ENCODE results near the gene ATP1B1.

ATP1B1 gene

DNA sequence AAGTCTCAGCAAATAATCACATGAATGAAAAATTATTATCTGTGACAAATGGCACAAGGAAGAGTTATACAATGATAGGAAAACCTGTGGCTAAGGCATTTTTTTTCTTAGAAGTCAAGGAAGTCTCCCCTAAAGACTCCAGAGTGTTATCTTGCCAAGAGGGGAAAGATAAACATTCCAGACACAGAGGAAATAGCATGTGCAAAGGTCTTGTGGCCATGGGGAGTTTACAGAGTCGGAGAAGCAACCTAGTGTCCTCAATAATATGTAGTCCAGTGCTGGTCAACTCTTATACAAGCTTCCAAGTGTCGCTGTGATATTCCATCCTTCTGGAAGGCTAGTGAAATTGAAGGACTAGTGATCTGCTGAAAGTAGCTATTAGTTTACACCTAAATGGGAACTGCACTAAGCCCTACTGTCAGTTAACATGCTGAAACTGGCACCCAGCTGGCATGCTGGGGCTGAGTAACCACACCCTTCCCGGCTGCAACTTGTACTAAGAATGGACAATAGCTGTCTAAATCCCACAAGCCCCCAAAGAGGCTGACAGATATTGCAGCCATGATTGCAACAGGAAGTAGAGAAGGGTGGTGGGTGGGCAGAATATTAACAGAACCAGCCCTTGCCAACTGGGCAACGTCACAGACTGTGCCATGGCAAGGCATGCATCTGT, 11.5 kb upstream of the ATP1B1 start:
- no peak for DNase-seq (ENCODE audit: low read depth)

DNA sequence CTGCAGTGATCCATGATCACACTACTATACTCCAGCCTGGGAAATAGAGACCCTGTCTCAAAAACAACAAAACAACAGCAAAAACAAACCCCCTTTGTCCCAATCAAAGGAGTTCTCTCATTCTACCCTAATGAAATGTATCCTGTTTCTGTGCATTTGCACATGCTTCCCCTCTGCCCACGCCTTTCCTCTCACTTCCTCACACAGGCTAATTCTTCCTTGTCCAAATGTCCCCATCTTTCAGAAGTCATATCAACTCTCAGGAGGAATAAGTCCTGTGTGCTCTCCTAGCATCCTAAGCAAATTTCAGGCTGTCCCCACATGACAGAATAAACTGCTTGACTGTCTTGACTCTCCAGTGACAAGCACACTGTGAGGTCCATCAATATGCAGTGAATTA, 8.1 kb upstream of the ATP1B1 start:
- no peak for DNase-seq (ENCODE audit: low read depth)

DNA sequence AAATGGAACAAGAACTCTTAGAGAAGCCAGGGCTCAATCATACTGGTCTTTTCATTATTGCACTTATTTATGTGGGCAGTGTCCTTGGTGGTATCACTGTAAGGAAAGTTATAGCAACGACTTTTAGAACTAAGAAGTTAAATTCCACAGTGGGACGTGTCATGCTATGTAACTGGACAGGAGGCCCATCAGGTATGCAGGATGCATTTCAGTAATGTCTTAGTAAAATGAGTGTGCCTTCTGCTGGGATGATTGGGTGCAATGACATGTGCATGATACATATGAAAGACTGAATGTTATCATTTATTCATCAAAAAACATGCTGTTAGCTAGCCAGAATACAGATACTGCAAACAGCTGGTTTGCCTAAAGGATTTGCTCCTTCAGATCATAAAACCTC, 6.9 kb upstream of the ATP1B1 start:
- DNase-seq (ENCODE audit: low read depth), result no peak

DNA sequence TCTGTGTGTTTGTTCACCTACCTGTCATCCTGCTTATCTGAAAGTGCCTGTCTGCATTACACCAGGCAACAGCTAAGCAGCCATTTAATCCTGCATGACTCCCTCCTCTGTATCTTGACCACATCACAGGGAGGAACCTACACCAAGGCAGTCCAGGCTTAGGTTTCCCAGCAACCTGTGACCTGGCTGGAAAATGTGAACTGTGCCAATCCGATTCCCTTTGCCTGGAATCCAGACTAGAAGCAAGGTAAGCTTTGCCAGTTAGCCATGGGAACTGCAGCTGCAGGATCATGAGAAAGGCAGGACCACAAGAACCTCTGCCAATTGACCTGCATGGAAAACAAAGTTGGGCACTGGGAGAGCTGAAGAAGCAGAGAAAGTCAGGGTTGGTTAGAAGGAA, 6.3 kb upstream of the ATP1B1 start:
- DNase-seq (ENCODE audit: low read depth), result no peak

DNA sequence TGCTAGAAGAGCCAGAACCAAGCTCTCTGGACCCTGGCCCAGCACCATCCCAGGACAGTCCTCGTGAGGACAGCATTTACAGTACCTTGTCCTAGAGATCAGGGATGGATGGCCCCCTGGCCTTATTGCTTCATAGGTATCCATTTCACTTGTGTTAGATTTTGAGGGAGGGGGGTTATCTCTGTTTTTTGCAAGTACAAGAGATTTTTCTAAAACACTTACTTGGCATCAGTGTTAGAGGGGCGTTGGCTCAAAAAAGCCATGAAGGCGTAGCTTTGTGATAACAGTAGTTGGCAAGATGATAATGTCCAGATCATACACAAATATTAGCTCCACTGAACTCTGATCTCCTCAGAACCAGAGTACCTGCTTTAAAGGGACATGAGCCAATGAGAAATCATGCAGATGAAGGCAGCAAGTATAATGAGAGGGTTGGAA, 5.8 kb upstream of the ATP1B1 start:
- DNase-seq (ENCODE audit: low read depth), result no peak

DNA sequence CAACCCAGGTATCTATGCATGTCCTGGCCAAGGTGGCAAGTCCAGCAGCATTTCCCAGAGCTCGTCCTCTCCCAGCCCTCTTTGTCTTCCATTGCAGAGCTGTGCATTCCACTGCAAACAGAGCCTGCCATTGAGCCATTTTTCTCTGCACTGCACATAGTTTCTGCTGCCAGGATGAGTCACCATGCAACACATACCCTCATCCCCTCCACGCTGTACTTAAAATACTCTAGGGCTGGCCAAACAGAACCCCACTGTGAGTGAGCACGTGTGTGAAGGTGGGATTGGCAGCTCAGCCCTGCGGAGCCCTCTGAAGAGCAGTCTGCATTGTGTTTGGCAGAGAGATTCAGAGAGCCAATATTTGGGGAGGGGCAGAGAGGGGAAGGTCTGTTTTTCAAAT, 3.9 kb upstream of the ATP1B1 start:
- no peak for DNase-seq (ENCODE audit: low read depth)

DNA sequence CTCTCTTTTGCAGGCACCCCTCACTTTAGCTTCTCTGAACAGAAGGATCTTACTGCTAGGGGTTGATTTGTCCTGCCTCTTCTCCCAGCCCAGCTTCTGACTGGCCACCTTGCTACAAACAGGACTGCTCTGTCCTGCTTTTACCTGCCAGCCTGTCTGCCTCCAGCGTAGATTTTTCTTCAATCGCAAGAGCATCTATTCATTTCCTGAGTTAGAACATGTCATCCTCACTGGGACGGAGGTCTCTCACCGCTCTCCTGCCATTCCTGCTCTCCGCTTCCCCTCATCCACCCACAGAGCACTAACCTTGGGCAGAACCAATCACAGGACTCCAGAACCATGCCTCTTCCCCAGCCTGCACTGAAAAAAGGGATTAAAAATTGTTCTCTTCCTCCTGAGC, 3.5 kb upstream of the ATP1B1 start:
- DNase-seq (ENCODE audit: low read depth), result no peak

DNA sequence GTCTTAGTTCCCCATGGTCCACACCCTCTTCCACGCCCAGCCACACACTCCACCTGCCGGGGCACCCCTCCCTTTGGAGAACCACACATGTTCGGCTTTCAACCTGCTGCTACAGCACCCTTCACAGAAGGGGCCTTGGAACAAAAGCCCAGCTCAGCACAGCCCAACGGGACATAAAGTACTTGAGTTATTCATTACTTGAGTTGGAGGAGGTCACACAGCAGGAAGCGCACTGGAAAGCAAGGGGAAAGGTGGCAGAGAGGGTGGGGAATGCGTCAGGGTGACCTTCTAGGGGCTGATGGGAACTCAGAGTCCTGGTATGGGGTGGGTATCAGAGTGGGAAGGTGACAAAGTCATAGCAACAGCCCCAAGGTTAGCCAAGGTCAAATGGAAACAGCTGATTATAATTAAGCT, 3.0 kb upstream of the ATP1B1 start:
- no peak for DNase-seq (ENCODE audit: low read depth)

DNA sequence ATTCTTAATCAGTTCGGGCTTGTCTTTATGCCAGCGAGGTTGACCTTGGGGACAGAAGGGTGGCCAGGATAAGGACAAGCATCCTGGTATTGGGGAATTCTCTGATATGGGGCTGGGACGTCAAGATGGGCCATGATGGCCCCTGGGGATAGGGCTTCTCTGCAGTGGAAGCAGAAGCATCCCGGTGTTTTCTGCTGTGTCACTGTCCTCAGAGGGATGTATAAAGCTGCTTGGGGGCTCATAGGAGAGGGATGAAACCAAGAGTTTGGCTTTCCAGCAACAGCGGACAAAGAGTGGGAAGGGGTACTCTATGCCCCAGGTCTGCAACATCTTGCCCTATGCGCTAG, 1.4 kb upstream of the ATP1B1 start:
- DNase-seq (ENCODE audit: low read depth), result no peak

DNA sequence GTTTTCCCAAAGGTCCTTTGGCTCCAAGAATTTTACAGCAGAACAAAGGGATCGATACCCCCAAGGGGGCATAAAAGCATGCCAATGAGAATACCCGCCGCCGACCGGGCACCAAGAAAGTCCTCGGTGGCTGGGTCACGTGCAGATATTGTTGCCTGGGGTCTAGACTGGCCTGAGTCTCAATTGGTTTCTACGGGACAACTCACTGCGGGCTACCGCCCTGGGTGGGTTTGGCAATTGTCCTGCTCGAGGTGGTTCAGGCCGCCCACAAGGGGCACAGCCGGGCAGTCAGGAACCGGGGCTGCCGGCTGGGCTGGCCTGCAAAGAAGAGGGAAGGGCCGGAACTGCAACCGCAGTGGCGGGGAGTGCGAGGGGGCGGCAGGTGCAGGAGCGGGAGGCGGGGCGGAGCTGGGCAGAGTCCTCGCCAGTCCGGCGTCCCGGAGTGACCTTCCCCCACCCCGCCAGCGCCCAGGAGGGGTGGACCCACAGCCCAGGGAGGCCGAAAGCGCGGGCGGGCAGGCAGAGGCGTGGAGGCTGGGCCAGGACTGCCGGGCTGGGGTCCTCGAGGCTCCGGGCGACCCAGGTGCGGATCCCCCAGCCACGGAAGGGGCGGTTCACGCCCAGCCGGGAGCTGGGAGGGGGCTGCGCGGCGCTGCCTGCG, 926 bp upstream of the ATP1B1 start:
- DNase-seq (ENCODE audit: low read depth), result peak; percentile 25

DNA sequence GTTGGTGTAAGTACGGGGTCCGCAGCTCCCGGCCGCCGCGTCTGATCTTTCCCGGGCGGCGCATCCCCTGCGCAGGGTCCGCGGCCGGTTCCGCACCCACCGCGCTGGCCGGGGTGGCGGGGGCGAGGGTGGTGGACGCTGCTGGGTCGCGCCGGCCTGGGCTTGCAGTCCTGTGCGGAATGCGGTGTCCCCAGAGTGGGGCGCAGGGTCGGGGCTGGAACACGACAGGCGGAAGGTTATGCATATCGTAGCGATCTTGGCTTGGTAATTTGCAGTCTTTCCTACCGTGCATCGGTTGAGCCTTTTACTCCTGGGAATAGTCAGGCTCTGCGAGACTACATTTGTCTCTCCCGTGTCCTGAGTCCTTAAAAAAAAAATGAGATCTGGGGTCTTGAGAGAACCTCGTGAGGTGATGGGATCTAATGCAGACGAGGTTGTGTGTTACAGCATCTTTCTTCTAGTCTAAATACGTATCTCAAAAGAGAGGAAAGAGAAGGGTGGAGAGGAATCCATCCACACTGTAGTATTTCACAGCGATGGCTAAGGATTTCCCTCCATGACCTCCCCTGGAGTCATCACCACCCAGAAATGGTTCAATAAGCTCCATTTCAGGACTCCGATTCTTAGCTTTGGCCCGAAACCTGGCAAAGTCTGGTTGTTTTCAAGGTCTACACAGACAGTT, 572 bp downstream of the ATP1B1 start:
- no peak for DNase-seq (ENCODE audit: low read depth)

DNA sequence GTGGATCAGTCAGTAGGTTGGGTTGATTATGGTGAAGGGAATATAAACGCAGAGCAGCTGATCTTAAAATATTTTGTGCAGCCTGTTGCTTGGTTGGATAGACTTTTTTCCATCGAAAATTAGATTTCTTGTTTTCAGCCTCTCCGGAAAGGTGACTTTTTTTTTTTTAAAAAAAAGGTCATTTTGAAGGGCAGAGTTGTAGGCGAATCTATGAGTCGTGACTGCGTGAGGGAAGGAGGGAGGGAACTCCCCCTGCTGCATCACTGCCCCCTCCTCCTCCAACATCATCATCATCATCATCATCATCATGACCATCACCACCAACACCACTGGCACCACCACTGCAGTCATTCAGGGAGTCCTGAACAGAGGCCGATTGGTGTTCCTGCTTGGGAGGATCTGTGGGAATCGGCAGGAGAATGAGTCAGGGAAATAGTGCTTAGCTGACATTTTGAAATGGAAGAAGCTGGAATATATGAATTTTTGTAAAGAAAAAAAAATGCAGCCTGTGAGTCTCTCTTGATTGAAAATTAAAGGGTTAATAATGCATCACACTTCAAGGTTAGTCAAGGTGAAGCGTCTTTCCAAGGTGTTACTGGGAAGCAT, 1.2 kb downstream of the ATP1B1 start:
- no peak for DNase-seq (ENCODE audit: low read depth)

DNA sequence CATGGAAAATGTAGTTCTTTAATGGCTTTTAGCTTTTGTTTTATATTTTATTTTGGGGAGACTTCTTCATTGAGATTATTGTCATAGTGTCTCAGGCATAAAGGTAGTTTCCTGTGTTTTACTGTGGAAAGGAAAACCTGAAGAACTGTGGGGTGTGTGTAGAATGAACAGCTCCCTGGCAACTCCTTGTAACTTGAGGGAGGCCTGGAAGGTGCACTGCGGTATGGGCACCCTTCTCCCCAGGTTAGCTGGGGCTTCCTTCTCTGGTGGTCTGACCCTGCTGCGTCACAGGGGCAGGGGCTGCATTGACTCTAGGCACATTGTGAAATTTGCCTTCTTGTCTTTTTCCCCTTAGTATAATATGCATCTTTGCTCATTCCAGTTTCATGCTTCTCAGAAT, 1.7 kb downstream of the ATP1B1 start:
- no peak for DNase-seq (ENCODE audit: low read depth)

DNA sequence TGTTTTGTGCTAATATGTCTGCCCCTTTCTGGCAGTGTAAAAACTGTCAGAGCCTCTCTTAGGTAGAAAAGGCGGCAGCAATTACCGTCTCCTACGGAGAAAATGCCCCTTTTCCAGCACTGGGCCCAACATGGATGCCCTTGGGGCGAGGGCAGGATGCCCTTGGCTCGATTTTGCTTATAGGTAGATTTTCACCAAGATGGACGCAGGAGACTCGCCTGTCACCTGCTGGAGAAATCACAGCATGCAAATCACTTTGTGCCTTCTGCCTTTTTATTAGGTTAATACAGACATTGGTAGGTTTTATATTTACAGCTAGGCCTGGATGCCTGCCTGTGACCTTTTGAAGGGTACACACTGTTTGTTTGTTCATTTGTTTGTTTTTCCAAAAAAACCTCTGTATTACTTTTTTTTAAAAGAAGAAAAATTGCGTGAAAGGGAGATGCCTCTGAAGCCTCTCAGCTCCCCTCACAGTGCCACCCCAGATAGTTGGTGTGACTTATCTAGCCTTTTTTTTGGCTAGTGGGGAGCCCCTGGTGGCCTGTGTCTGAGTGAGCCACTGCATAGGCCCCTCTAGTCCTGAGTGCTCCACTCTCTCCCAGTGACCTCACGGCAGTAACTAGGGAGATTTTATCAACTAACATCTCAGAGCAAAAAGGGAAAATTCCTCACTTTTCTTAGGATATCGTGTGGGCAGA, 2.5 kb downstream of the ATP1B1 start:
- no peak for DNase-seq (ENCODE audit: low read depth)

DNA sequence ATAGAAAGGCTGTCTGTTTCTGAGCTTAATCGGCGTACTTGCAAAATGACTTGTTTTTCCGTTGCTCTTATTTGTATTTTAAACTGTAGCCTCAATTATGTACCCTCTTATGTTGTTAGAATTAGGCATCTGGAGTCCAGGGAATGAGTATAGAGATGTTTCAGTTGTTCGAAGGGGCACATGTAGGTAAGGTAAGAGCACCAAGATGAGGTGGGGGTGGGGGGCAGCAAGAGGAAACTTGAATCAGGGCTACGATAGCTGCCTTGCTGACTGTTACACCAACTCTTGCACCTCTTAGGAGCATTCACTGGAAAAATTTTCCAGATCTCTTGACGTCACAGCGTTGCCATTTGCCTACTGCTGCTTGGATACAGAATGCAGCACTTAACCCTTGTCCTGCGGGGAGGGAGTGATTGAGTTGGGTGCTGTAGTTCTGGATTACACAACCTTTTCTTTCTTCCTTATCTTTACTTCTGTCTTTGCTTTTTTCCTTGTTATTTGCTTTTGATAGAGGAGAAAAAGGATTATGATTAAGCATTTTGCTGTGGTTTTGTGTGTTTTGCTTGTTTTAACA, 3.2 kb downstream of the ATP1B1 start:
- no peak for DNase-seq (ENCODE audit: low read depth)

DNA sequence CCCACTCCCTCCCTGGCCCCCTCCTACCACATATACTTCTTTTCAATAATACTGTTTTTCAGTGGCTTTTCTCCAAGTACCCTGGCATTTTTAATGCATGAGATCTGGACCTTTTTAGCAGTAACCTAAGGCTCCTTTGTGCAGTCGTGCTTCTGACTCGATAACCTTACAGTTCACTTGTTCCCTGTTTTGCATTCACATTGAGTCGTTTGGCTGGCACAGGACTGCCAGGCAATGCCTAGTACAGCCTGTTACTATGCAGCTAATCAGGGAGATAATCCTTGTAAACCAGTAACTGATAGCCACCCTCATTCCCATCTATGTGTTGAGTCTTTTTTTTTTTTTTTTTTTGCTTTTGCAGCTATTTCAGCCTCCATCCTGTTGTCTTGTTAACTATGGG, 3.7 kb downstream of the ATP1B1 start:
- DNase-seq (ENCODE audit: low read depth), result no peak

DNA sequence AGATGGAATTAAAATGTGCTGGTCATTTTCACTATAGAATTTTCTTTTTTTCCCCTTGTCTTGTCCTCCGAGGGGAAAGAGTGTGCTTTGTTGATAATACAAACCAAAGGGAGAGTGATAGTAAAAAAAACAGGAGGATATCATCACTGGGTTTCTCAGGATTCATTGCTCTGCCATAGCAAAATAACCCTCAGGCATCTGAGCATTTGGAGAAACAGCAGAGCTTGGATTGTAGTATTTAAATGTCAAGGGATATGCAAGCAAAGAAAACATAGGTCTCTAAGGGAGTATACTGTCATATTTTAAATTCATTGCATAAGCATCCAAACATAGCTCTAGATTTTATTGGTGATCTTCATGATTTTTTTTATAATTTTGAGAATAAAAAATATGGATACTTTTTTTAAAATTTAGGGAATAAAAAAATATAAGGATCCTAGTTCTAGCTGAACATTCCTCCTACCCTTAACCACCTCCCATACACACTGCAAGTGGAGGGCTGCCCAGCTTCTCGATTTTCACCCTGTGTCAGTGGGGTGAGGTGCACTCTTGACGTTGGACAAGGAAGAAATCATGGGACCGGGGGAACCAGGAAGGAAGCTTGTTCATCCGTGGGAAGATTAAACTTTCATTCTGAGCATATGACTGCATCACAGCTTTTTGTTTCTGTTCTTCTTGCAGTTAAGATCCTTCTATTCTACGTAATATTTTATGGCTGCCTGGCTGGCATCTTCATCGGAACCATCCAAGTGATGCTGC, 4.4 kb downstream of the ATP1B1 start:
- no peak for DNase-seq (ENCODE audit: low read depth)

DNA sequence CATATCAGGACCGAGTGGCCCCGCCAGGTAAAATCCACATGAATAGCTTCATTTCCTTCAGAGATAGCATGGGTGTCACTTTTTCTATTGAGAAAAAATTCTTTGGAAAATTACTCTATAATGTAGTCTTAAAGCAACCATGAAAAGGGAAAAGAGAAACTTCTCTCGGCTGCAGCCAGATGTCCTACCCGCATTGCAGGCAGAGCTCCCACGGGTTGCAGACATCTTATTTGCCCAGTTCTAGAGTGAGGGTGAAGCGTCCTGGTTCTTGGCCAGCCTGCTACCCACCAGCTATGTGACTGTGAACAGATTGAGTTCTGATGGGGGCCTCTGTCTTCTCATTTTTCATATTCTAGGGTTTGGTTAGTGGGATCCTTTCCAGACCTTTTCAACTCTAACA, 5.0 kb downstream of the ATP1B1 start:
- DNase-seq (ENCODE audit: low read depth), result no peak

DNA sequence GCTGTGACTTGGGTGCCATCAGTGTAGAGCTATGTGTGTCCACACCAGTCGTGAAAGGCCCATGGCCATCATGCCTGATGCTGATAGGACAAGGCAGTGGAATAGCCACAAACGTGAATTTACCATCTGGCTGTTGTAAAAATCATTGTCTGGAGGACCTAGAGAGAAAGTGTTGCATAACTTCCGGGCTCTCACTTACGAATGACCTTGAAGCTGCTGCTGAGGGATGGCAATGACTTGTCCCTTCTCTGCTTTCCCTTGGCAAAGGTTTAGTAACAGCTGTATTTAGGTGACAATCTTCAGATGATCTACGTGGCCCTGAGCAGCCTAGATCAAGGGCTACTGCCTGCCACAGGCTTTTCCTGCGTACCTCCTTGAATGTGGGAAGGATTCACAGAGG, 5.8 kb downstream of the ATP1B1 start:
- DNase-seq (ENCODE audit: low read depth), result no peak

DNA sequence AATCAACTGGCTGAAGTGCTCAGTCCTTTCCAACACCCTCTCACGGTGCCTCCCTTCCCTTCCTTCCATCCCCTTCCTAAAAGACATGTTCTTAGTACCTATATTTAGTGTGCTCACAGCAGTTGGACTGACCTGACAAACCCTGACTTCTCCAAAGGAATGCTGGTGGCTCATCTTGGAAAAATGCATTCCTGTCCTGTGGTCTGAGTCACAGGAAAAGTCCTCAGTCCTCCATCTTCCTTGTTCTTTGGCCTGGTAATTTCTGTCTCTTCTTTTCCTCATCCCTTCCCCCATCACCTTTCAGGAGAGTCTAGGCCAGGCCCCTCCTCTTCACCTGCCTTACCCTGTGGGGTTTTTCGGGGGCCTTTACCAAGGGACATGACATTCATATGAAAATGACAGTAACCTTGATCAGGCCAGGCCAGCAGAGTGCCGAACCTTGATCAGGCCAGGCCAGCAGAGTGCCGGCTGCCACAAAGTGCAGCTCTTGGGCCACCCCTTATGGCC, 7.2 kb downstream of the ATP1B1 start:
- no peak for DNase-seq (ENCODE audit: low read depth)

DNA sequence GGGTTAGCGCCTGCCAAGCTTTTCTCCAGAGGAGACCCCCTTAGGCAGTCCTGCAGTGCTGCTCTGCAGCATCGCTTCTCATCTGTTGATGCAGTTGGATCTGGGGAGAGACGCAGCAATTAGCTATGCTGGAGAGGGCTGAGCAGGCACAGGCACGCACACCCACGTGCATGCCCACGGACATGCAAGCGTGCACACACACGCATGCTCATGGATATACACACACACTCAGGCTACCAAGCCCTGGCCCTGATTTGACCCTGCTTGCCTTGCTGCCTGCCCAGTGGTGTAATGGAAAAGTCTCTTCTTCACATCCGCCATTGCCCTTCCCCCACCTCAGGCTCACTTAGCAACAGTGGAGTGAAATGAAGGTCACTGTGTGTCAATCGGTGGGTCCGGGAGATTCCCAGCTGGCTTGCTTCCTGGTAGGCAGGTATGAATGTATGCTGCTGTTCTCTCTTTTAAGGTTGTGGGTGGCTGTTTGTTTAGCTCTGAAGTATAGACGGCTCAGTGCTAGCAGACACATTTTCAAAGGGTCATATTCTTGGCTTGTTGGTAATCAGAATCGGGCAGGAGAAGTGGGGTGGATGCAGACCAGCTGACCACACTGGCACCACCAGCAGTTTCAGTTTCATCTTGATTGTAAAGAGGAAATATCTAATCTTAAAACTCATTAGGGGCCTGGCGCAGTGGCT, 9.5 kb downstream of the ATP1B1 start:
- no peak for DNase-seq (ENCODE audit: low read depth)

Data from stimulated activated CD8-positive, alpha-beta memory T cell treated with anti-CD3 and anti-CD28 coated beads, Interleukin-12 subunit alpha, Interleukin-12 subunit beta, amount 100 ng/mL, for 4 hours (primary cell).